Measurements from ENCODE around the gene ALX4.

DNA sequence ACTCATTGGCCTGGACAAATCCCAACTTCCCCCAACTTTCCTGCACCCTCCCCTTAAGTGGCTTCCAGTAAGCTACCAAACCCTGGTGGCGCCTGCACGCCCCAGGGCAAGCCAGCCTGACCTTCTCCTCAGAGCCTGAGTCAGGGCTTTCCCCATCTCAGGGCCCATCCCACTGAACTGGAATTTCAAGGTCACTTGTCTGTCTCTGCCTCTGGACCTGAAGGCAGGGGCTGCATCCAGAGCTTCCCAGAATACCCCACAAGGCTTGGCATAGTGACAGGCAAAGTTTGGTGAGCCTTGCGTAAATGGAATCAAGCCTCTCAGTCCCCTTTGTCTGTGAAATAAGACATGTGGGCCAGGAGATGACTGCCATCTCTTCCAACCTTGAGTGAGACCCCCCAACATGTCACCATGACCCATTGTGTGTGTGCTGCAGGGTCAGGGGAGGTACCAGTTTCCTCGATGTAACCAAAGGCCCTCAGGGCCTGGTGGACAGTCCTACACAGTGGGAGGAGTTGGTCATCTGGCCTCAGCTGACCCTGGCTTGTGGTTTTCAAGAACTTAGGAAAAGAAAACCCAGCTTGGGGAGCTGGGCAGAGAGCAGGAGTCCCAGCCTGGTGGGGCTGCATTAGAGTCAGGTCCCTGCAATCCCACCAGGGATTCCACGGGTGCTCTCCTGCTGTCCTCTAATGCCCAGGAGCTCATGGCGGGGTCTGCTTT, 8.9 kb downstream of the ALX4 start:
- TF ChIP-seq, protein P1, sequence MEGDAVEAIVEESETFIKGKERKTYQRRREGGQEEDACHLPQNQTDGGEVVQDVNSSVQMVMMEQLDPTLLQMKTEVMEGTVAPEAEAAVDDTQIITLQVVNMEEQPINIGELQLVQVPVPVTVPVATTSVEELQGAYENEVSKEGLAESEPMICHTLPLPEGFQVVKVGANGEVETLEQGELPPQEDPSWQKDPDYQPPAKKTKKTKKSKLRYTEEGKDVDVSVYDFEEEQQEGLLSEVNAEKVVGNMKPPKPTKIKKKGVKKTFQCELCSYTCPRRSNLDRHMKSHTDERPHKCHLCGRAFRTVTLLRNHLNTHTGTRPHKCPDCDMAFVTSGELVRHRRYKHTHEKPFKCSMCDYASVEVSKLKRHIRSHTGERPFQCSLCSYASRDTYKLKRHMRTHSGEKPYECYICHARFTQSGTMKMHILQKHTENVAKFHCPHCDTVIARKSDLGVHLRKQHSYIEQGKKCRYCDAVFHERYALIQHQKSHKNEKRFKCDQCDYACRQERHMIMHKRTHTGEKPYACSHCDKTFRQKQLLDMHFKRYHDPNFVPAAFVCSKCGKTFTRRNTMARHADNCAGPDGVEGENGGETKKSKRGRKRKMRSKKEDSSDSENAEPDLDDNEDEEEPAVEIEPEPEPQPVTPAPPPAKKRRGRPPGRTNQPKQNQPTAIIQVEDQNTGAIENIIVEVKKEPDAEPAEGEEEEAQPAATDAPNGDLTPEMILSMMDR (IDR thresholded peaks at IDR 0.05) = no peak
- no peak for TF ChIP-seq MAZ (IDR thresholded peaks at IDR 0.05; ENCODE audit: borderline replicate concordance, low read depth, low read length)
- TF ChIP-seq, protein P2, sequence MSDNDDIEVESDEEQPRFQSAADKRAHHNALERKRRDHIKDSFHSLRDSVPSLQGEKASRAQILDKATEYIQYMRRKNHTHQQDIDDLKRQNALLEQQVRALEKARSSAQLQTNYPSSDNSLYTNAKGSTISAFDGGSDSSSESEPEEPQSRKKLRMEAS (IDR thresholded peaks at IDR 0.05) = 0 out of 2 replicates have a peak, but pooled peaks have one; percentile 30
- TF ChIP-seq POLR2A (IDR thresholded peaks at IDR 0.05; ENCODE audit: low read length) = no peak
- TF ChIP-seq, protein P3, sequence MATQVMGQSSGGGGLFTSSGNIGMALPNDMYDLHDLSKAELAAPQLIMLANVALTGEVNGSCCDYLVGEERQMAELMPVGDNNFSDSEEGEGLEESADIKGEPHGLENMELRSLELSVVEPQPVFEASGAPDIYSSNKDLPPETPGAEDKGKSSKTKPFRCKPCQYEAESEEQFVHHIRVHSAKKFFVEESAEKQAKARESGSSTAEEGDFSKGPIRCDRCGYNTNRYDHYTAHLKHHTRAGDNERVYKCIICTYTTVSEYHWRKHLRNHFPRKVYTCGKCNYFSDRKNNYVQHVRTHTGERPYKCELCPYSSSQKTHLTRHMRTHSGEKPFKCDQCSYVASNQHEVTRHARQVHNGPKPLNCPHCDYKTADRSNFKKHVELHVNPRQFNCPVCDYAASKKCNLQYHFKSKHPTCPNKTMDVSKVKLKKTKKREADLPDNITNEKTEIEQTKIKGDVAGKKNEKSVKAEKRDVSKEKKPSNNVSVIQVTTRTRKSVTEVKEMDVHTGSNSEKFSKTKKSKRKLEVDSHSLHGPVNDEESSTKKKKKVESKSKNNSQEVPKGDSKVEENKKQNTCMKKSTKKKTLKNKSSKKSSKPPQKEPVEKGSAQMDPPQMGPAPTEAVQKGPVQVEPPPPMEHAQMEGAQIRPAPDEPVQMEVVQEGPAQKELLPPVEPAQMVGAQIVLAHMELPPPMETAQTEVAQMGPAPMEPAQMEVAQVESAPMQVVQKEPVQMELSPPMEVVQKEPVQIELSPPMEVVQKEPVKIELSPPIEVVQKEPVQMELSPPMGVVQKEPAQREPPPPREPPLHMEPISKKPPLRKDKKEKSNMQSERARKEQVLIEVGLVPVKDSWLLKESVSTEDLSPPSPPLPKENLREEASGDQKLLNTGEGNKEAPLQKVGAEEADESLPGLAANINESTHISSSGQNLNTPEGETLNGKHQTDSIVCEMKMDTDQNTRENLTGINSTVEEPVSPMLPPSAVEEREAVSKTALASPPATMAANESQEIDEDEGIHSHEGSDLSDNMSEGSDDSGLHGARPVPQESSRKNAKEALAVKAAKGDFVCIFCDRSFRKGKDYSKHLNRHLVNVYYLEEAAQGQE (IDR thresholded peaks at IDR 0.05) = no peak
- TF ChIP-seq SMC3 (IDR thresholded peaks at IDR 0.05) = no peak
- TF ChIP-seq CHD2 (IDR thresholded peaks at IDR 0.05; ENCODE audit: low read length, partially characterized antibody) = no peak
- TF ChIP-seq NFE2L2 (conservative IDR thresholded peaks at IDR 0.05; ENCODE audit: low read length) = no peak
- peak; percentile 65 to 72; a peak in 3 of 5 replicates for TF ChIP-seq EP300 (IDR thresholded peaks at IDR 0.05)

Measured in A549 (cell line).